ENCODE results near the gene COL25A1.

COL25A1 gene

GRCh38 chr4:109266236-109266635, 36.2 kb downstream of the COL25A1 start:
- no peak for TF ChIP-seq CTCF (IDR thresholded peaks at IDR 0.05)
- H3K4me3 ChIP-seq = no peak overlapping the region

GRCh38 chr4:109263721-109264120, 38.7 kb downstream of the COL25A1 start:
- Histone ChIP-seq H3K27ac (no peak overlapping the region), H3K4me3 (no peak overlapping the region)
- no peak for DNase-seq (ENCODE audit: low spot score)
- TF ChIP-seq CTCF (IDR thresholded peaks at IDR 0.05) = no peak

More at GRCh38 chr4:109266236-109266635, 36.2 kb downstream of the COL25A1 start:
- no peak for DNase-seq (ENCODE audit: low spot score)
- no peak overlapping the region for H3K27ac ChIP-seq

- no peak for DNase-seq (ENCODE audit: low spot score)
- no peak for TF ChIP-seq CTCF (IDR thresholded peaks at IDR 0.05)
- no peak overlapping the region for H3K27ac ChIP-seq
Observed at GRCh38 chr4:109256818-109257217, 45.6 kb downstream of the COL25A1 start.

GRCh38 chr4:109254845-109255244, 47.6 kb downstream of the COL25A1 start:
- H3K4me3 ChIP-seq = no peak overlapping the region
- no peak for TF ChIP-seq CTCF (IDR thresholded peaks at IDR 0.05)
- DNase-seq (ENCODE audit: low spot score) = no peak
- no peak overlapping the region for H3K27ac ChIP-seq

More at GRCh38 chr4:109256818-109257217, 45.6 kb downstream of the COL25A1 start:
- no peak overlapping the region for H3K4me3 ChIP-seq

- TF ChIP-seq CTCF (IDR thresholded peaks at IDR 0.05) = no peak
- no peak for DNase-seq (ENCODE audit: low spot score)
- no peak overlapping the region for H3K27ac ChIP-seq
- H3K4me3 ChIP-seq = no peak overlapping the region
Observed at GRCh38 chr4:109251396-109251795, 51.1 kb downstream of the COL25A1 start.

GRCh38 chr4:109248322-109248900, 54.0 kb downstream of the COL25A1 start:
- H3K4me3 ChIP-seq = no peak overlapping the region
- no peak overlapping the region for H3K27ac ChIP-seq
- no peak for DNase-seq (ENCODE audit: low spot score)
- TF ChIP-seq CTCF (IDR thresholded peaks at IDR 0.05) = no peak

- DNase-seq (ENCODE audit: low spot score) = no peak
- Histone ChIP-seq H3K4me3 (no peak overlapping the region), H3K27ac (no peak overlapping the region)
- TF ChIP-seq CTCF (IDR thresholded peaks at IDR 0.05) = no peak
Observed at GRCh38 chr4:109243871-109244270, 58.6 kb downstream of the COL25A1 start.

Measured in coronary artery (tissue), 2 donors.